HCT116 (cell line): ENCODE data around the gene CTSH.

ENCODE experiments used
- CEBPB ChIP-seq: IDR thresholded peaks from 2 replicates; pipeline ENCODE4 v1.6.1; 2012; ENCODE audit warnings: low read depth
- ELF1 ChIP-seq: IDR thresholded peaks from 2 replicates; pipeline ENCODE4 v1.6.1; 2012; ENCODE audit warnings: low read depth, borderline replicate concordance
- EZH2 ChIP-seq: fragments of 200-600 bp; sonication (generic); IDR thresholded peaks from 2 replicates; pipeline ENCODE4 v1.6.1; 2017; ENCODE audit warnings: antibody characterized with exemption, mixed run types
- JUND ChIP-seq: IDR thresholded peaks from 2 replicates; pipeline ENCODE4 v1.6.1; 2012
- TF ChIP-seq, protein P1 (sequence below), 3 experiments: fragments of 200-600 bp in 1 of 3; sonication (generic) in 1 of 3; IDR thresholded peaks in 2 of 3; conservative IDR thresholded peaks in 1 of 3; 2 replicates each; pipeline ENCODE4 v1.5.1; 2012 to 2017; ENCODE audit warnings: low read depth in 2 of 3, low read length in 2 of 3, antibody characterized with exemption in 1 of 3, borderline replicate concordance in 1 of 3, control low read depth in 1 of 3, mild to moderate bottlenecking in 1 of 3, mixed read lengths in 1 of 3, mixed run types in 1 of 3, moderate library complexity in 1 of 3; ENCODE audit not compliant: insufficient read depth in 1 of 3

DNA sequence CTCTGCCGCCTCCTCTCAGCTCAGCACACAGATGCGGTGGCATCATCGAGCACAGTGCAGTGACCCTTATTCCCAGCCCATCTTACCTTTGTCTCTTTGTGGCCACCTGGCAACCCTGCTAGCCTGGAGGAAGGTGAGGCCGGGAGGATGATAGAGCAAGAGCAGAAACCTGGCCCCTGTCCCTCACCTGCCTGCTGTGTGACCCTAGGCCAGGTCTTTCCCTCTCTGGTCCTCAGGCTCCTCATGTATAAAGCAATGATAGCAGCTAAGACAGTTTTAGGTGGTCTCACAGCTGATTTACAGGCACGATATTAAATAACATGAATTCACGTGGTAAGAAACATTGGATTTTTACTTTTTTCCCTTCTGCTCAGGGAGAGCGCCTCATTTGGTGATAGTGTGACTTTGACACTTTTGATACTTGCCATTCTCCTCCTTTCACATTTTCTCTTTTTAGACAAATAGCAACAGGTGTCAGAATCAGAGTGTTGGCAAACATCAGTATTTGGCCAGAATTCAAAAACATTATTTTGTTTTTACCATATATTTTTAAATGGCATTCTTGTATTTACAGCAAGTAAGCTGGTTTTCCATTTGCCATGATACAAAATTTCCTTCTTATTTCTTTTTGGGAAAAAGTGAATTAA is 29.5 kb upstream of the CTSH start:
- TF ChIP-seq, protein P1, sequence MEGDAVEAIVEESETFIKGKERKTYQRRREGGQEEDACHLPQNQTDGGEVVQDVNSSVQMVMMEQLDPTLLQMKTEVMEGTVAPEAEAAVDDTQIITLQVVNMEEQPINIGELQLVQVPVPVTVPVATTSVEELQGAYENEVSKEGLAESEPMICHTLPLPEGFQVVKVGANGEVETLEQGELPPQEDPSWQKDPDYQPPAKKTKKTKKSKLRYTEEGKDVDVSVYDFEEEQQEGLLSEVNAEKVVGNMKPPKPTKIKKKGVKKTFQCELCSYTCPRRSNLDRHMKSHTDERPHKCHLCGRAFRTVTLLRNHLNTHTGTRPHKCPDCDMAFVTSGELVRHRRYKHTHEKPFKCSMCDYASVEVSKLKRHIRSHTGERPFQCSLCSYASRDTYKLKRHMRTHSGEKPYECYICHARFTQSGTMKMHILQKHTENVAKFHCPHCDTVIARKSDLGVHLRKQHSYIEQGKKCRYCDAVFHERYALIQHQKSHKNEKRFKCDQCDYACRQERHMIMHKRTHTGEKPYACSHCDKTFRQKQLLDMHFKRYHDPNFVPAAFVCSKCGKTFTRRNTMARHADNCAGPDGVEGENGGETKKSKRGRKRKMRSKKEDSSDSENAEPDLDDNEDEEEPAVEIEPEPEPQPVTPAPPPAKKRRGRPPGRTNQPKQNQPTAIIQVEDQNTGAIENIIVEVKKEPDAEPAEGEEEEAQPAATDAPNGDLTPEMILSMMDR (IDR thresholded peaks at IDR 0.05 in 2 of 3, conservative IDR thresholded peaks at IDR 0.05 in 1 of 3; ENCODE audit: borderline replicate concordance in 1 of 3, insufficient read depth in 1 of 3, low read depth in 2 of 3, low read length in 2 of 3): no peak
- TF ChIP-seq EZH2 (no peak), JUND (no peak), ELF1 (no peak), CEBPB (no peak)
